PC-9 (cell line): Measurements from ENCODE around the gene DLGAP4. TPM values are rescaled to one million over a fixed set of nuclear protein-coding genes. Genes with fewer than 3 reads are reported as not detected.

Experiments used
- BruUV-seq: library from RNA; stranded (reverse); fragments of 400-500 nt; replicated peaks from 2 replicates; lab custom pipeline; 2021; lab: Mats Ljungman, UMichigan
- CTCF ChIA-PET: fragments of 300-600 bp; sonication (Branson Sonifier 250); formaldehyde crosslinking; loops from one replicate; lab custom pipeline; 2022; ENCODE audit warnings: antibody characterized with exemption; lab: Charles Lee
- POLR2A ChIA-PET: fragments of 300-600 bp; sonication (Branson Sonifier 250); formaldehyde crosslinking; loops from one replicate; lab custom pipeline; 2022; ENCODE audit warnings: antibody characterized with exemption; ENCODE audit not compliant: unreplicated experiment; lab: Charles Lee
- DNase-seq, 2 experiments: peaks; one replicate each; pipeline versions ENCODE4 v3.0.0 to v3.0.0-alpha.2; 2015 to 2022; ENCODE audit warnings: mixed read lengths in 1 of 2
- H2AFZ ChIP-seq: fragments of 200-600 bp; sonication (generic); 2 replicates; pipeline ENCODE4 v1.8.1; 2017; ENCODE audit warnings: antibody characterized with exemption
- H3F3A ChIP-seq: fragments of 200-600 bp; sonication (generic); 2 replicates; pipeline ENCODE4 v1.8.1; 2017; ENCODE audit warnings: antibody characterized with exemption, mild to moderate bottlenecking, low read depth; ENCODE audit not compliant: insufficient read depth
- H3K27ac ChIP-seq: fragments of 200-600 bp; sonication (generic); 2 replicates; pipeline ENCODE4 v1.6.1; 2016; ENCODE audit warnings: mixed run types
- H3K27me3 ChIP-seq: fragments of 200-600 bp; sonication (generic); 2 replicates; pipeline ENCODE4 v1.6.1; 2016; ENCODE audit warnings: low read depth, mixed run types; ENCODE audit not compliant: insufficient read depth
- H3K36me3 ChIP-seq: fragments of 200-600 bp; sonication (generic); 2 replicates; pipeline ENCODE4 v1.6.1; 2016; ENCODE audit warnings: low read depth, mixed run types
- H3K4me1 ChIP-seq: fragments of 200-600 bp; sonication (generic); replicated peaks from 2 replicates; pipeline ENCODE4 v1.6.1; 2016; ENCODE audit warnings: mixed run types; ENCODE audit not compliant: insufficient read depth
- H3K4me2 ChIP-seq: fragments of 200-600 bp; sonication (generic); 2 replicates; pipeline ENCODE4 v1.6.1; 2017; ENCODE audit warnings: mixed run types
- H3K4me3 ChIP-seq: fragments of 200-600 bp; sonication (generic); 2 replicates; pipeline ENCODE4 v1.6.1; 2016; ENCODE audit warnings: mixed run types
- H3K79me2 ChIP-seq: fragments of 200-600 bp; sonication (generic); 2 replicates; pipeline ENCODE4 v1.6.1; 2017; ENCODE audit warnings: low read depth, mixed run types
- H3K9me2 ChIP-seq: fragments of 200-600 bp; sonication (generic); 2 replicates; pipeline ENCODE4 v1.8.1; 2017; ENCODE audit warnings: mild to moderate bottlenecking; ENCODE audit not compliant: insufficient read depth
- H3K9me3 ChIP-seq: fragments of 200-600 bp; sonication (generic); 2 replicates; pipeline ENCODE4 v1.8.1; 2016; ENCODE audit warnings: low read depth; ENCODE audit not compliant: insufficient read depth
- H4K20me1 ChIP-seq: fragments of 200-600 bp; sonication (generic); 2 replicates; pipeline ENCODE4 v1.8.1; 2017; ENCODE audit not compliant: insufficient read depth
- EZH2 ChIP-seq: fragments of 200-600 bp; sonication (generic); IDR thresholded peaks from 2 replicates; pipeline ENCODE4 v1.8.0; 2017; ENCODE audit warnings: antibody characterized with exemption, low read depth
- intact Hi-C: fragments of 100-400 bp; cut with micrococcal nuclease; formaldehyde crosslinking; loops from one replicate; pipeline ENCODE4 v1.10.0; 2022; ENCODE audit not compliant: unreplicated experiment
- total RNA-seq: library from RNA; stranded (reverse); gene quantifications from 2 replicates; pipeline ENCODE4 v1.2.3, GENCODE V29; 2021
- TF ChIP-seq, protein P1 (sequence below): fragments of 200-600 bp; sonication (generic); conservative IDR thresholded peaks from 2 replicates; pipeline ENCODE4 v1.6.1; 2017; ENCODE audit warnings: mixed run types, antibody characterized with exemption, mild to moderate bottlenecking, moderate library complexity

DLGAP4 gene
- total RNA-seq, 1 experiment from 2014 or later: 62.6 TPM

DNA sequence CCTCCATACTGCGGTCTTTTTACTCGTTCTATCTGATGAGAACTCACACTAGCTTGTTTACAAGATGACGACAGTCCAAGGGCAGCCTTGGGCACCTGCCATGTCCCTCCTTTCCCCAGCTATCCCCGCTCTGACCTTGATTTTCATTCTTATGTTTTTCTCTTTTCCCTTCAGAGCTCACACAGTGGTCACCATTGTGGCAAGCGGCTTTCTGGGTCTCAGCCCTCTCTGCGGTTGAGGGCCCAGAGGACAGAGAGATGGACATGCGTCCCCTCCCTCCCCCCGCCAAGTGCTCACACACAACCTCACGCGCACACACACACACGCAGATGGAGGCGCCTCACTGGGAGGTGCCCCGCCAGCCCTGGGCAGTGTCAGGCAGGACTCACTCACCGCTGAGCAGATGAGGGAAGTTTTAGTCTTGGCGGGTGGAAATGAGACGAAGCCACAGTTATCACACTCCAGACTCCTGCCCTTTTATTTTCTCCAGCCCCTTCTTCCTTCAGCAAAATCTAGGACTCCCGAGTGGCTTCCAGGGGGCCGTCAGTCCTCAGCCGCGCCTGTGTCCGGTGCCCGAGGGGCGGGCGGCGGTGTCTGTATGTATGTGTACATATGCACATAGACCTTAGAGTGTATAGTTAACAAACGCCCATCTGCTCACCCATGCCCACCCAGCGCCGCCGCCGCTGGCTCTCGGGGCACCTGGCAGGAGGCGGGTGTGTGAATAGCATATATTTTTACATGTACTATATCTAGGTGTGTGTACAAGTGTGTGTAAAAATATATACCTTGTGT, 221.4 kb downstream of the DLGAP4 start:
- H4K20me1 ChIP-seq: no peaks in the 10 kb centered on the region
- no peak overlapping the region for H3K4me3 ChIP-seq
- H3K9me3 ChIP-seq: no peaks in the 10 kb centered on the region
- H3K27ac ChIP-seq: no peak overlapping the region
- H3K27me3 ChIP-seq: no peaks in the 10 kb centered on the region
- no peak for DNase-seq
- TF ChIP-seq EZH2: no peak
- TF ChIP-seq, protein P1, sequence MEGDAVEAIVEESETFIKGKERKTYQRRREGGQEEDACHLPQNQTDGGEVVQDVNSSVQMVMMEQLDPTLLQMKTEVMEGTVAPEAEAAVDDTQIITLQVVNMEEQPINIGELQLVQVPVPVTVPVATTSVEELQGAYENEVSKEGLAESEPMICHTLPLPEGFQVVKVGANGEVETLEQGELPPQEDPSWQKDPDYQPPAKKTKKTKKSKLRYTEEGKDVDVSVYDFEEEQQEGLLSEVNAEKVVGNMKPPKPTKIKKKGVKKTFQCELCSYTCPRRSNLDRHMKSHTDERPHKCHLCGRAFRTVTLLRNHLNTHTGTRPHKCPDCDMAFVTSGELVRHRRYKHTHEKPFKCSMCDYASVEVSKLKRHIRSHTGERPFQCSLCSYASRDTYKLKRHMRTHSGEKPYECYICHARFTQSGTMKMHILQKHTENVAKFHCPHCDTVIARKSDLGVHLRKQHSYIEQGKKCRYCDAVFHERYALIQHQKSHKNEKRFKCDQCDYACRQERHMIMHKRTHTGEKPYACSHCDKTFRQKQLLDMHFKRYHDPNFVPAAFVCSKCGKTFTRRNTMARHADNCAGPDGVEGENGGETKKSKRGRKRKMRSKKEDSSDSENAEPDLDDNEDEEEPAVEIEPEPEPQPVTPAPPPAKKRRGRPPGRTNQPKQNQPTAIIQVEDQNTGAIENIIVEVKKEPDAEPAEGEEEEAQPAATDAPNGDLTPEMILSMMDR: no peak
- H3K4me1 ChIP-seq: no peaks in the 10 kb centered on the region
- H2AFZ ChIP-seq: no peak overlapping the region
- H3F3A ChIP-seq: no peaks in the 10 kb centered on the region
- no peaks in the 10 kb centered on the region for H3K9me2 ChIP-seq
- H3K36me3 ChIP-seq: no peaks in the 10 kb centered on the region
- CTCF ChIA-PET: no interaction called here
- no peak overlapping the region for H3K4me2 ChIP-seq
- POLR2A ChIA-PET: no interaction called here
- BruUV-seq: TSS peak; percentile 17
- intact Hi-C loops: no loop called here
- no peaks in the 10 kb centered on the region for H3K79me2 ChIP-seq

DNA sequence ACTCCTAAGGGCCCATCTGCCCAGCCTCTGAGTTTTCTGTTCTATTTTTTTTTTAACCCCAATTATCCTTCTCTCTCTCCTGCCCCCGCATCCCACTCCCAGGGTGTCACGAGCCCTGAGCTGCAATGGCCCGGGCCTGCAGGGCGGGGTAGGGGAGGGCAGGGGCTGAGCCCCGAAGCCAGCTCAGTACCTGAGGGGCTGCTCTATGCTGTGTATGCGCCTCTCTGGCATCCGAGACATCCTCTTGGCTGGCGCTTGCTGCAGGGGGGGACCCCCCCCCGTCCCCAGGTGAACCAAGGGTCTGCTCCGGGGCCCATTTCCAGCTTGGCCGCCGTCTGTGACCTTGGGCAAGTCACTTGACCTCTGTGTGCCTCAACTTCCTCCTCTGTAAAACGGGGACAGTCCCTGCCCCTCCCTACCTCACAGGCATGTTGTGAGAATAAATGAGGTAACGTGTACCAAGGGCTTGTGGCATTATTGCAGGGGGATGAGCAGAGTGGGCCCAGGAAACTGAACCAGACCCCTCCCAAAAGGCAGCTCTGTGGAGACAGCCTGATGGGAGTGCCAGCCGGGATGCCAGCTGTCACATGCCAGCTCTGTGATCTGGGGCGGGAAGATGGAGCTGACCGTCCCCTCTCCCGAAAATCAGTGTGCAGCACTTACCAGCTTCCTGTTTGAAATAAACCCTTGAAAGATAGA, 222.2 kb downstream of the DLGAP4 start:
- intact Hi-C loops: no loop called here
- BruUV-seq: no TSS peak
- no peaks in the 10 kb centered on the region for H3K27me3 ChIP-seq

DNA sequence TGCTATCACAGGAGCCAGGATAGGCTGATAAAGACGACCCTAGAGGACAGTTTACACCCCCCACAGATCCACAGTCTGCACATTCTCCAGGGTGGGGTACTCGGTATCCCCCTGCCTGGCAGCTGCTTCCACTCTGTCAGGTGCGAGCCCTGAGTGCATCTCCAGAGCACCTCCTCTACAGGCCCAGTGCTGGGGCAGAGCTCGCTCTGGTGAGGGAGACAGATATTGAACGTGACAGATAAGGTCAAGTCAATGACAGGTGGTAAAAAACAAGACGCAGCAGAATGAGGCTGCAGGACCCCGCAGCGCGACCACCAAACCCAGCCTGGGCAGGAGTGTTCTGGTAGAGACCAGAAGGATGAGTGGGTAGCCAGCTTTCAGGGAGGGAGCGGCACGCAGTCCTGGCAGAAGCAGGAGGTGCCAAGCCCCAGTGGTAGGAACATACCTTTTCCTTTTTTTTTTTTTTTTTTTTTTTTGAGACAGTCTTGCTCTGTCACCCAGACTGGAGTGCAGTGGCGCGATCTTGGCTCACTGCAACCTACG, 222.8 kb downstream of the DLGAP4 start:
- TF ChIP-seq EZH2: no peak
- TF ChIP-seq, protein P1: no peak
- H3K27me3 ChIP-seq: no peaks in the 10 kb centered on the region
- no peak overlapping the region for H3K4me3 ChIP-seq
- H3K4me1 ChIP-seq: no peaks in the 10 kb centered on the region
- BruUV-seq: no TSS peak
- no peaks in the 10 kb centered on the region for H4K20me1 ChIP-seq
- no peak for DNase-seq
- ChIA-PET CTCF (no interaction called here), POLR2A (no interaction called here)
- no peaks in the 10 kb centered on the region for H3K36me3 ChIP-seq
- no peak overlapping the region for H2AFZ ChIP-seq
- no peaks in the 10 kb centered on the region for H3K79me2 ChIP-seq
- H3K4me2 ChIP-seq: no peak overlapping the region
- intact Hi-C loops: no loop called here
- H3K9me3 ChIP-seq: no peaks in the 10 kb centered on the region
- H3K27ac ChIP-seq: no peak overlapping the region
- no peaks in the 10 kb centered on the region for H3F3A ChIP-seq
- H3K9me2 ChIP-seq: no peaks in the 10 kb centered on the region

More for the DNA sequence above, 222.2 kb downstream of the DLGAP4 start:
- Histone ChIP-seq H4K20me1 (no peaks in the 10 kb centered on the region), H3K4me3 (no peak overlapping the region), H3K9me2 (no peaks in the 10 kb centered on the region), H2AFZ (no peak overlapping the region), H3K4me1 (no peaks in the 10 kb centered on the region), H3K36me3 (no peaks in the 10 kb centered on the region), H3K27ac (no peak overlapping the region), H3K9me3 (no peaks in the 10 kb centered on the region), H3K4me2 (no peak overlapping the region), H3K79me2 (no peaks in the 10 kb centered on the region), H3F3A (no peaks in the 10 kb centered on the region)
- no peak for TF ChIP-seq EZH2
- TF ChIP-seq, protein P1: no peak
- ChIA-PET CTCF (no interaction called here), POLR2A (no interaction called here)
- DNase-seq: no peak
